Measurements from ENCODE around the gene FAM76B. TPM values are rescaled to one million over a fixed set of nuclear protein-coding genes. Genes with fewer than 3 reads are reported as not detected.

FAM76B gene
- total and polyA plus RNA-seq, 9 of the 15 experiments (the other 6 are each of a cell fraction or from before 2014, with no cell fraction given): 22.5 to 60.0 (median 35.0) TPM

GRCh38 chr11:95835768-95836488 lies 46.3 kb upstream of the FAM76B start (continued):
- TF ChIP-seq FOXK2 (conservative IDR thresholded peaks at IDR 0.05 in 1 of 2, IDR thresholded peaks at IDR 0.05 in 1 of 2; ENCODE audit: low read depth in 2 of 2) (peak; percentile 22 to 47; a peak in 1 of 4 replicates), HNRNPH1 (optimal IDR thresholded peaks at IDR 0.05; ENCODE audit: low read depth, low read length) (no peak), SMC3 (conservative IDR thresholded peaks at IDR 0.05; ENCODE audit: insufficient read depth, low read depth, low read length) (peak; percentile 74), PBX2 (CRISPR knock-in tag; IDR thresholded peaks at IDR 0.05; ENCODE audit: low read depth) (no peak), PBX2 (tag; conservative IDR thresholded peaks at IDR 0.05; ENCODE audit: low read depth) (no peak), NR1H2 (CRISPR knock-in tag; IDR thresholded peaks at IDR 0.05) (no peak), CEBPG (CRISPR knock-in tag; IDR thresholded peaks at IDR 0.05) (no peak), CEBPG (tag; conservative IDR thresholded peaks at IDR 0.05 in 1 of 2, IDR thresholded peaks at IDR 0.05 in 1 of 2) (0 out of 4 replicates have a peak, but pooled peaks of 1 of the 2 experiments have one; percentile 16)

Data from K562 (cell line).